ENCODE measurements around the gene RNF220. TPM values are rescaled to one million over a fixed set of nuclear protein-coding genes. Genes with fewer than 3 reads are reported as not detected.

Gene RNF220
- total and polyA plus RNA-seq, 2 experiments from 2014 or later = 47.4 to 123 TPM

DNA sequence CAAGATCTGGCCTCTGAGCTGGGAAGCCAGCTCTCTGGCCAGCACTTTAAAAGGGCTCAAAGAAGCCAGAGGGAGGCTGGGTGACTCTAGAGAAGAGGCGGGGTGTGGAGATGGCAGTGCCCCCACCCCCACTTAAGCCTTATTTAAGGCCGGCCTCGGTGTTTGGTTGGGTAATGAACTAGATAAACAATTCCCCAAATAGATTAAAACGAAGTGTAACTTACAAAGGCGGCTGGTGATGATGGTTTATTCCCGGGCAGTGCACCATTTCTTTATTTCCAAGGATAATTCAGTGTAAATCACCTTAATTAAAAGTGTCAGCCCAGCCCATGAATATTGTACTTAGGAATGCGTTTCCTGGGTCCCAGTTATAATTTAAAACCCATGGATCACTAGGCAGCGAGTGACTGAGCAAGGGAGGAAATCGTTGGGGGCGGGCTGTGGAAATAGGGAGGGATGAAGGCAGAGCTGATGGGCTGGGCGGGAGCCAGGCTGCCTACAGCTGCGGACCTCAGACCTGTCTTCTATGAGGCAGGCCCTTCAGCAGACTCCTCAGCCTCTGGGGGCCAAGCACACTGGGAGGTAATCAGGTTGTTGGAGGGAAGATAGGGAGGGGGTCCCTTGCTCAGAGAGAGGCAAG lies 214.3 kb downstream of the RNF220 start:
- TF ChIP-seq EZH2 (IDR thresholded peaks at IDR 0.05; ENCODE audit: insufficient read depth, poor library complexity, severe bottlenecking) = no peak
- 0 out of 2 replicates have a peak, but pooled peaks have one; percentile 69 for TF ChIP-seq EZH2phosphoT487 (IDR thresholded peaks at IDR 0.05; ENCODE audit: insufficient read depth, low read depth)
- 0 out of 2 replicates have a peak overlapping the region, but pooled peaks have one; percentile 14 for H2AFZ ChIP-seq
- H3K27ac ChIP-seq = peak overlapping the region; percentile 57
- H3K27me3 ChIP-seq (replicated peaks; ENCODE audit: insufficient read depth) = no peaks in the 10 kb centered on the region
- no peaks in the 10 kb centered on the region for H3K9me3 ChIP-seq (ENCODE audit: low read depth)
- H3K9ac ChIP-seq = no peak overlapping the region
- H3K79me2 ChIP-seq (ENCODE audit: insufficient read depth) = no peaks in the 10 kb centered on the region
- DNase-seq = peak; percentile 91
- 0 out of 2 replicates have a peak overlapping the region, but pooled peaks have one; percentile 6 for H3K4me3 ChIP-seq
- no peaks in the 10 kb centered on the region for H4K20me1 ChIP-seq (ENCODE audit: insufficient read depth)
- WGBS, 2 experiments (ENCODE audit: low coverage in 1 of 2, low lambda C conversion rate in 2 of 2, missing lambda C conversion rate in 2 of 2) = 2 to 4% methylated on average over 12 of the region's 12 CpGs
- peaks cover 53% of the 10 kb centered on the region for H3K4me1 ChIP-seq (ENCODE audit: insufficient read depth)
- no peaks in the 10 kb centered on the region for H3K9me2 ChIP-seq (ENCODE audit: insufficient read depth)
- peaks cover 27% of the 10 kb centered on the region for H3F3A ChIP-seq (ENCODE audit: insufficient read depth)
- H3K4me2 ChIP-seq (ENCODE audit: unreplicated experiment) = peak overlapping the region; percentile 85
- no peaks in the 10 kb centered on the region for H3K36me3 ChIP-seq (ENCODE audit: low read depth)
- in situ Hi-C loops (cut with MboI) = no loop called here

DNA sequence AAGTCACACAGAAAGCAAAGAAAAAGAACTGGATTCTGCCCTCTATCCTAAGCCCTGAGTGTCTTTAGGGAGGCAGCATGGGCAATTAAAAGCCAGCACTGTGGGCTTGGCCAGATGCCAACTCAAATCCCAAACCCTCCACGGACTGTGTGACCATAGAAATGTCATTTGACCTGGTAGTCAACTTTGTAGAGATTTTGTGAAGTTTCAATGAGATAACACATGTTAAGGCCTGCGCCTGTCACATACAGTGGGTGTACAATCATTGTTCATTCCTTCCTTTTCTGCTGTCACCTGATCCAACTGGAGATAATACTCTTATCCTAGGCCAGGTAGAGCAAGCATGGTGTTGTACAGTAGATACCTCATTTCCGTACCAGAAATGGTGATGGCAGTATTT lies 215.0 kb downstream of the RNF220 start:
- Histone ChIP-seq H3K9ac (no peak overlapping the region), H3K9me2 (ENCODE audit: insufficient read depth) (no peaks in the 10 kb centered on the region), H3K4me2 (ENCODE audit: unreplicated experiment) (no peak overlapping the region), H3K27me3 (replicated peaks; ENCODE audit: insufficient read depth) (no peaks in the 10 kb centered on the region), H3K9me3 (ENCODE audit: low read depth) (no peaks in the 10 kb centered on the region), H4K20me1 (ENCODE audit: insufficient read depth) (no peaks in the 10 kb centered on the region), H2AFZ (no peak overlapping the region), H3K36me3 (ENCODE audit: low read depth) (no peaks in the 10 kb centered on the region), H3K79me2 (ENCODE audit: insufficient read depth) (no peaks in the 10 kb centered on the region), H3K4me3 (no peak overlapping the region), H3F3A (ENCODE audit: insufficient read depth) (peaks cover 27% of the 10 kb centered on the region), H3K4me1 (ENCODE audit: insufficient read depth) (peaks cover 53% of the 10 kb centered on the region), H3K27ac (0 out of 2 replicates have a peak overlapping the region, but pooled peaks have one; percentile 28)
- no peak for TF ChIP-seq EZH2phosphoT487 (IDR thresholded peaks at IDR 0.05; ENCODE audit: insufficient read depth, low read depth)
- TF ChIP-seq EZH2 (IDR thresholded peaks at IDR 0.05; ENCODE audit: insufficient read depth, poor library complexity, severe bottlenecking) = no peak
- in situ Hi-C loops (cut with MboI) = no loop called here
- WGBS, 2 experiments (ENCODE audit: low coverage in 1 of 2, low lambda C conversion rate in 2 of 2, missing lambda C conversion rate in 2 of 2) = 69 to 71% methylated on average over 3 of the region's 3 CpGs
- DNase-seq = no peak

- Histone ChIP-seq H3K9me2 (ENCODE audit: insufficient read depth) (no peaks in the 10 kb centered on the region), H3F3A (ENCODE audit: insufficient read depth) (peaks cover 27% of the 10 kb centered on the region), H3K4me2 (ENCODE audit: unreplicated experiment) (peak overlapping the region; percentile 7), H3K4me1 (ENCODE audit: insufficient read depth) (peaks cover 53% of the 10 kb centered on the region), H3K4me3 (no peak overlapping the region), H3K79me2 (ENCODE audit: insufficient read depth) (no peaks in the 10 kb centered on the region), H2AFZ (no peak overlapping the region), H3K9me3 (ENCODE audit: low read depth) (no peaks in the 10 kb centered on the region), H3K27ac (no peak overlapping the region), H3K27me3 (replicated peaks; ENCODE audit: insufficient read depth) (no peaks in the 10 kb centered on the region), H4K20me1 (ENCODE audit: insufficient read depth) (no peaks in the 10 kb centered on the region), H3K9ac (no peak overlapping the region), H3K36me3 (ENCODE audit: low read depth) (no peaks in the 10 kb centered on the region)
- DNase-seq = peak; percentile 62
- TF ChIP-seq EZH2 (IDR thresholded peaks at IDR 0.05; ENCODE audit: insufficient read depth, poor library complexity, severe bottlenecking) (no peak), EZH2phosphoT487 (IDR thresholded peaks at IDR 0.05; ENCODE audit: insufficient read depth, low read depth) (no peak)
- WGBS, 2 experiments (ENCODE audit: low coverage in 1 of 2, low lambda C conversion rate in 2 of 2, missing lambda C conversion rate in 2 of 2) = 58 to 60% methylated on average over 14 to 15 of the region's 15 CpGs
- in situ Hi-C loops (cut with MboI) = no loop called here
Measured at GRCh38 chr1:44621841-44622286, 216.8 kb downstream of the RNF220 start.

DNA sequence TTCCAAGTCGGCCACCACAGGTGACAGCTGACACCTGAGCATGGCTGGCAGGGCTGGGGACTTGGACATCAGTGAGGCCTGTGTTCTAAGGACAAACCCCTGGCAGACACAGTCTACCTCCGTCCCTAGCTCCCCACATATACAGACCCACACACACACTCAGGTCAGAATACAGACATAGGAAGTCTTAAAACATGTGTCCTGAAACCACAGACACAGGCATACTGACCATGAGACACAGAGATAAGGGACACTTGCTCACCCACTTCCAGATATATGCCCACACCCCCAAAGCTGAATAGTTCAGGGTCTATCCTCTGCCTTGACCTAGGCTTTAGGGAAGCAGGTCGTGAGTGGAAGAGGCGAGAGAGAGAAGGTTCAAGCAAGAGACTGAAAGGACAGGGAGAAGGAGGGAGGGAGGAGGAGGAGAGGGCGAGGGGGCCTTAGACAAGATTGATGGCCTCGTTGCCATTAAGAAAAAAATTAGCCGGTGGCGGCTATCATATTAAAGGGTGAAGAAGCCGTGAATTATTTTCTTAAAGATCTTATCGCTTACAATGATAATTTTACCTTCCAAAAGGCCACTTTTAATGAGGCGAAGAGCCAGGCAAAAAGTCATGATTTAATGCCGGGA lies 219.3 kb downstream of the RNF220 start:
- Histone ChIP-seq H3K9ac (no peak overlapping the region), H3K79me2 (ENCODE audit: insufficient read depth) (no peaks in the 10 kb centered on the region), H3K4me1 (ENCODE audit: insufficient read depth) (peaks cover 46% of the 10 kb centered on the region), H4K20me1 (ENCODE audit: insufficient read depth) (no peaks in the 10 kb centered on the region), H3K36me3 (ENCODE audit: low read depth) (no peaks in the 10 kb centered on the region), H3K4me3 (no peak overlapping the region), H3K4me2 (ENCODE audit: unreplicated experiment) (no peak overlapping the region), H3F3A (ENCODE audit: insufficient read depth) (peaks cover 29% of the 10 kb centered on the region), H3K27me3 (replicated peaks; ENCODE audit: insufficient read depth) (no peaks in the 10 kb centered on the region), H2AFZ (no peak overlapping the region), H3K27ac (no peak overlapping the region), H3K9me2 (ENCODE audit: insufficient read depth) (no peaks in the 10 kb centered on the region), H3K9me3 (ENCODE audit: low read depth) (no peaks in the 10 kb centered on the region)
- in situ Hi-C loops (cut with MboI) = no loop called here
- no peak for DNase-seq
- no peak for TF ChIP-seq EZH2phosphoT487 (IDR thresholded peaks at IDR 0.05; ENCODE audit: insufficient read depth, low read depth)
- no peak for TF ChIP-seq EZH2 (IDR thresholded peaks at IDR 0.05; ENCODE audit: insufficient read depth, poor library complexity, severe bottlenecking)
- 97% methylated on average over 12 of the region's 12 CpGs for WGBS, 2 experiments (ENCODE audit: low coverage in 1 of 2, low lambda C conversion rate in 2 of 2, missing lambda C conversion rate in 2 of 2)
